Ureter (tissue), 1 donor: ENCODE measurements around the gene TMEM179B. TPM values are rescaled to one million over a fixed set of nuclear protein-coding genes. Genes with fewer than 3 reads are reported as not detected.
A peak's percentile ranks its signal among the peaks of the same experiment; 100 is the strongest.

Experiments
- DNase-seq: peaks from one replicate; pipeline ENCODE4 v3.0.0-alpha.2; 2020; ENCODE audit warnings: low spot score
- total RNA-seq: library from RNA; stranded (reverse); gene quantifications from one replicate; pipeline ENCODE4 v1.2.4, GENCODE V29; 2023
- donor health status: DM: yes; HTN: yes; CAD: no.

The TMEM179B gene
- total RNA-seq, 1 donor from 2014 or later: 63.9 TPM

DNA sequence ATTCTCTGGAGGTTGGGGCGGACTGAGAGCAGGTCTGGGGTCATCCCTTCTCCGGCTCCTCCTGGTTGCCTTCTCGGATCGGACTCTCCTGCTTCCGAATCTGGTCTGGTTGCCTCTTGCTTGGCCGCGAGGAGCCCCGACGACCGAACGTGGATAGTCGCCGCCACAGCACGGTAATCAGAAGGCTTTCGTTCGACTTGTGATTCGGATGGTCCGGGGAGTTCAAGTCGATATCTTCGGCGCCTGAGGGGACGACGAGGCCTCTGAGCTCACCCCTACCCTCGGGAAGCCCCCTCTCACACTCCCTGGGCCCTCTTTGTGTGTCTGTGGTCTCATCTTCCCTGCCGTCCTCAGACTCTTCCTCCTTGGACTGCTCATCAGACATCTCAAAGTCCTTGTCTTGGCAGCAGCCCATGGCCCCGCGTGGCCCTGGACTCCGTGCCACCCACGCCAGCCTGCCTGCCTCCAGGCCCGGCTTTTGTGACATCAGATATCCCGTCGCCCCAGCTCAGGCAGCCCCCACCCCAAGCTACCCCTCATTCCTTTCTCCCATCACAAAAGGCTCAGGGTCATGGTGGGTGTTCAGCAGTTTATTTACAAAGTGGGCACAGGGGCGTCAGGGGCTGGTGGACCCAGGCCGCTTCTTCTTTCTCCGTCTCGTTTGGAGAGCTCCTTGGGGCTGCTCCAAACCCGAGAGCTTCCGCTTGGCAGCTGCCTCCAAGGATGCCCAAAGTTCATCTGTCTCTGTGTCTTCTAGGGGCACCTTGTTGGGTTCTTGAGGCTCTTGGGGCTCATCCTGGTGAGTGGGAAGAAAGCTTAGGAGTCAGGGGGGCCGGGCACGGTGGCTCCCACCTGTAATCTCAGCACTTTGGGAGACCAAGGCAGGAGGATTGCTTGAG lies 45.4 kb downstream of the TMEM179B start, which contains the start of gene TEX54:
Gene TEX54 (minus strand): TSS at position 506 of the 899 bp plus-strand sequence.
- DNase-seq: no peak

DNA sequence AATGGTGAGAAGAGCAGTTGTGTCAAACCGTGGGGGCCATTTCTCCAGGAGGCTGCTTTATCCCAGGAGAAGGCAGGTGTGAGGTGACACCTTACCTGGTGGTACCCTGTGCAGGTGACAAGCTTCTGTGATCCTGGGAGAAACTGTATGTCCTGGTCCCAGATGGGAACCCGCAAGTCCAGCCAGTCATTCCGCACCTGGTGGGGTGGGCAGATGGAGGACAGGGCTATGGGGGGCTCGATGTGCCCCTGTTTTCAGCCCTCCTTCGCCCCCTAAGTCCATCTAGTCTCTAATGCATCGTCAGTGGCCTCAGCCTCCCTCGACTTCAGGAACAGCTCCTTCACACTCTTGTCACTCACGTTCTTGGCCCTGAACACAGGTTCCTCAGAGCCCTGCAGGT lies 48.1 kb downstream of the TMEM179B start:
- DNase-seq: no peak

DNA sequence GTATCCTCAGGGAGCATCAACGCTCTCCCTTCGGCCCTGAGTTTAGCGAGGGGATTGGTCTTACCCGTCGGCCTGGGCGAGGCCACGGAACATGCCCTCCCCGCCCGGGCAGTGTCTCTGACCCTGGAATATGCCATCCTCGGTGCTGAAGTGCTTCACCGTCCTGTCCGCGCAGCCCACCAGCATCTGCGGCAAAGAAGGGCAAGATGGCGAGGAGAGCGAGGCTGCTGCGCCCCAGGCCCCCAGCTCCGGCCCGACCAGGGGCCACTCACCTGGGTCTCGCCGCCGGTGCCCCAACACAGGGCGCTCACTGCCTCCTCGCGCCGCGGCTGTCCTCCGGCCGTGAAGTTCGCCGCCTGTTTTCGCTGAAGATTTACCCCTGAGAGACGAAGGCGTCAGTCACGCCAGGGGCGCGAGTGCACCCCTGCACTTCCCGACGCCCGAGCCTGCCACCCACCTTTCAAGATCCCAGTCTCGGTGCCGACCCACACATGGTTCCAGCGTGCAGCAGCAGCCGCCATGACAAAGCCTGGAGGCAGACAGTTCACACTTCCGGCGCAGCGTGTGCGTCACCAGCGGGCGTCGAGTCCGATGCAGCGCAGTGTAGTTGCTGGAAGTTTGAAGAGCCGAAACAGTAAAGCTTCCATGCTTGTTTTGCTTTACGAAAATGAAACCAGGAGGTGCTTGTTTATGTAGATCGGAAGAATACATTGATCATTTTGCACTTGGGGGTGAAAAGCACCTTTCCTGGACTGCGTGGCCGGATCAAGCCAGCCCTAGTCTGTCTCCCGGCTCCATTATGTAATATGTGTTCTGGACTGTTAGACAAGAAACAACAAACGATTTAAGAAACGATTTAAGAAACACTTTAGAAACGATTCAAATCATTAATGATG lies 52.1 kb downstream of the TMEM179B start, which contains the start of gene WDR74:
Gene WDR74 (minus strand): TSS at position 541 of the 896 bp plus-strand sequence. CDS start 20 bp downstream, at position 521.
- DNase-seq: peak; percentile 94

Other genes with a start within 250 kb of the TMEM179B start
- 546 TPM for gene AHNAK, start 240.6 kb upstream of the TMEM179B start, total RNA-seq
- gene EEF1G, start 213.5 kb upstream of the TMEM179B start, total RNA-seq: 1,627 TPM
- 30.4 TPM for gene TUT1, start 195.9 kb upstream of the TMEM179B start, total RNA-seq
- gene MTA2, start 185.5 kb upstream of the TMEM179B start, total RNA-seq: 128 TPM
- gene EML3, start 174.6 kb upstream of the TMEM179B start, total RNA-seq: 83.2 TPM
- gene ROM1, start 174.1 kb upstream of the TMEM179B start, total RNA-seq: 5.4 TPM
- 50.7 TPM for gene B3GAT3, start 165.4 kb upstream of the TMEM179B start, total RNA-seq
- gene GANAB, start 140.8 kb upstream of the TMEM179B start, total RNA-seq: 271 TPM
- gene INTS5, start 134.1 kb upstream of the TMEM179B start, total RNA-seq: 19.2 TPM
- 52.6 TPM for gene C11orf98, start 122.2 kb upstream of the TMEM179B start, total RNA-seq
- gene CSKMT, start 122.1 kb upstream of the TMEM179B start, total RNA-seq: 20.7 TPM
- 6.6 TPM for gene UQCC3, start 115.7 kb upstream of the TMEM179B start, total RNA-seq
- gene LBHD1, start 115.1 kb upstream of the TMEM179B start, total RNA-seq: 9.8 TPM
- 90.5 TPM for gene UBXN1, start 108.3 kb upstream of the TMEM179B start, total RNA-seq
- gene LRRN4CL, start 97.9 kb upstream of the TMEM179B start, total RNA-seq: 5.0 TPM
- gene BSCL2, start 80.0 kb upstream of the TMEM179B start, total RNA-seq: 55.9 TPM
- gene GNG3, start 79.7 kb upstream of the TMEM179B start, total RNA-seq: not detected
- gene HNRNPUL2, start 59.9 kb upstream of the TMEM179B start, total RNA-seq: 50.4 TPM
- gene TTC9C, start 58.9 kb upstream of the TMEM179B start, total RNA-seq: 36.7 TPM
- 16.0 TPM for gene ZBTB3, start 33.2 kb upstream of the TMEM179B start, total RNA-seq
- gene POLR2G, start 25.8 kb upstream of the TMEM179B start, total RNA-seq: 76.6 TPM
- gene TAF6L, start 16.0 kb upstream of the TMEM179B start, total RNA-seq: 22.1 TPM
- gene TMEM223, start 4.6 kb downstream of the TMEM179B start, total RNA-seq: 18.4 TPM
- gene NXF1, start 18.0 kb downstream of the TMEM179B start, total RNA-seq: 94.6 TPM
- 30.1 TPM for gene STX5, start 44.6 kb downstream of the TMEM179B start, total RNA-seq
- not detected for gene TEX54, start 45.4 kb downstream of the TMEM179B start, total RNA-seq
- 58.8 TPM for gene WDR74, start 52.2 kb downstream of the TMEM179B start, total RNA-seq
- gene SLC3A2, start 93.5 kb downstream of the TMEM179B start, total RNA-seq: 245 TPM
- gene CHRM1, start 134.0 kb downstream of the TMEM179B start, total RNA-seq: not detected
- not detected for gene SLC22A6, start 197.6 kb downstream of the TMEM179B start, total RNA-seq
- gene SLC22A8, start 228.4 kb downstream of the TMEM179B start, total RNA-seq: not detected